RWPE1 (cell line): ENCODE measurements around the gene SEC31A.

Source experiments
- CTCF ChIA-PET: fragments of 350-600 bp; sonication (Branson Sonifier 250); formaldehyde crosslinking; extraction: SDS; loops from one replicate; lab custom pipeline; 2021; lab: Yijun Ruan, JAX
- POLR2A ChIA-PET: fragments of 400-600 bp; formaldehyde crosslinking; extraction: SDS; loops from one replicate; lab custom pipeline; 2020; ENCODE audit warnings: antibody characterized with exemption; ENCODE audit not compliant: low non-redundant PET; lab: Yijun Ruan, JAX
- DNase-seq: peaks from one replicate; pipeline ENCODE4 v3.0.0; 2012; ENCODE audit warnings: low spot score
- H3K27ac ChIP-seq: fragments of 450-650 bp; 2 replicates; pipeline ENCODE4 v1.5.1; 2017
- TF ChIP-seq, protein P1 (sequence below): fragments of 450-650 bp; conservative IDR thresholded peaks from 2 replicates; pipeline ENCODE4 v1.5.1; 2017; ENCODE audit warnings: low read depth, mild to moderate bottlenecking

The SEC31A gene

GRCh38 chr4:82784681-82785610, 106.0 kb downstream of the SEC31A start:
- TF ChIP-seq, protein P1, sequence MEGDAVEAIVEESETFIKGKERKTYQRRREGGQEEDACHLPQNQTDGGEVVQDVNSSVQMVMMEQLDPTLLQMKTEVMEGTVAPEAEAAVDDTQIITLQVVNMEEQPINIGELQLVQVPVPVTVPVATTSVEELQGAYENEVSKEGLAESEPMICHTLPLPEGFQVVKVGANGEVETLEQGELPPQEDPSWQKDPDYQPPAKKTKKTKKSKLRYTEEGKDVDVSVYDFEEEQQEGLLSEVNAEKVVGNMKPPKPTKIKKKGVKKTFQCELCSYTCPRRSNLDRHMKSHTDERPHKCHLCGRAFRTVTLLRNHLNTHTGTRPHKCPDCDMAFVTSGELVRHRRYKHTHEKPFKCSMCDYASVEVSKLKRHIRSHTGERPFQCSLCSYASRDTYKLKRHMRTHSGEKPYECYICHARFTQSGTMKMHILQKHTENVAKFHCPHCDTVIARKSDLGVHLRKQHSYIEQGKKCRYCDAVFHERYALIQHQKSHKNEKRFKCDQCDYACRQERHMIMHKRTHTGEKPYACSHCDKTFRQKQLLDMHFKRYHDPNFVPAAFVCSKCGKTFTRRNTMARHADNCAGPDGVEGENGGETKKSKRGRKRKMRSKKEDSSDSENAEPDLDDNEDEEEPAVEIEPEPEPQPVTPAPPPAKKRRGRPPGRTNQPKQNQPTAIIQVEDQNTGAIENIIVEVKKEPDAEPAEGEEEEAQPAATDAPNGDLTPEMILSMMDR, result no peak
- DNase-seq, result no peak
- POLR2A ChIA-PET, result no interaction called here
- no peak overlapping the region for H3K27ac ChIP-seq
- CTCF ChIA-PET, result interaction anchor here (1.2 to 1.9 kb wide), 2 partner anchors 14 to 63 kb away, joined by 5 to 6 read pairs; no protein-coding TSS in a partner anchor

- H3K27ac ChIP-seq, result no peak overlapping the region
- ChIA-PET CTCF (interaction anchor here (0.6 kb wide), 1 partner anchor 204 kb away, joined by 3 read pairs; no protein-coding TSS in a partner anchor), POLR2A (no interaction called here)
- TF ChIP-seq, protein P1, result no peak
- no peak for DNase-seq
These were observed 108.2 kb downstream of the SEC31A start for GRCh38 chr4:82782626-82783345.

DNA sequence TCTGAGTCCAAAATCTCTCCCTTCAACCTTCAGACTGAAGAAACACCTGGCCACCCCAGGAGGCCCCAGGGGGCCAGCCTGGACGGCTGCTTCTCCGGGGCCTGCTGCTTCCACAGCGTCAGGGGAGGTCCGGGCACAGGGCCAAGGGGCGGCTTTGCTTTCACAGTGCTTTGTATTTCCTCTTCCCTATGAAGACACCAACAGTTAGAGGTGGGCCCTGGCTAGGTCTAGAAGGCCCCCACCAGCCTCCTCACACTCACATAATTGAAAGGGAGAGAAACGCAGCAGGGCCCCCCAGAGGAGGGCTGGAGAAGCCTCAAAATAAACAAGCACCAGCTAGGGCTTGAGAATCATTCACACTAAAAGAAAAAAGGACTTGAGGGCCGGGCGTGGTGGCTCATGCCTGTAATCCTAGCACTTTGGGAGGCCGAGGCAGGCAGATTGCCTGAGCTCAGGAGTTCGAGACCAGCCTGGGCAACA, 110.2 kb downstream of the SEC31A start:
- CTCF ChIA-PET, result no interaction called here
- peak overlapping the region; percentile 14; the same call in 1 of the 2 replicates for H3K27ac ChIP-seq
- DNase-seq, result no peak
- TF ChIP-seq, protein P1, result no peak
- POLR2A ChIA-PET, result no interaction called here

GRCh38 chr4:82780170-82780751, 110.7 kb downstream of the SEC31A start:
- POLR2A ChIA-PET, result no interaction called here
- H3K27ac ChIP-seq, result peak overlapping the region; percentile 14; the same call in 1 of the 2 replicates
- no peak for DNase-seq
- CTCF ChIA-PET, result no interaction called here
- TF ChIP-seq, protein P1, result no peak

GRCh38 chr4:82779032-82779431, 111.9 kb downstream of the SEC31A start:
- DNase-seq, result no peak
- ChIA-PET POLR2A (interaction anchor here (0.6 kb wide), 1 partner anchor 19 kb away, joined by 5 read pairs; no protein-coding TSS in a partner anchor), CTCF (no interaction called here)
- H3K27ac ChIP-seq, result no peak overlapping the region
- TF ChIP-seq, protein P1, result no peak
